Chondrocyte (in vitro differentiated cells): ENCODE data around the gene PRKCA. TPM values are rescaled to one million over a fixed set of nuclear protein-coding genes. Genes with fewer than 3 reads are reported as not detected.

Experiments used
- DNase-seq: peaks from one replicate; pipeline ENCODE4 v3.0.0; 2021; ENCODE audit warnings: mixed read lengths, low spot score
- H3K27ac Mint-ChIP-seq: one replicate; pipeline ENCODE4 v1.8.0; 2021; ENCODE audit warnings: mild to moderate bottlenecking, moderate library complexity, mixed read lengths; ENCODE audit not compliant: unreplicated experiment
- H3K27me3 Mint-ChIP-seq: 2 replicates; pipeline ENCODE4 v1.8.0; 2021; ENCODE audit warnings: low read depth, mixed read lengths
- H3K36me3 Mint-ChIP-seq: 2 replicates; pipeline ENCODE4 v1.8.0; 2021; ENCODE audit warnings: low read depth, mixed read lengths
- H3K4me1 Mint-ChIP-seq: 2 replicates; pipeline ENCODE4 v1.8.0; 2021; ENCODE audit warnings: low read depth, mild to moderate bottlenecking, mixed read lengths
- H3K4me3 Mint-ChIP-seq: one replicate; pipeline ENCODE4 v1.8.0; 2021; ENCODE audit warnings: mild to moderate bottlenecking, moderate library complexity, mixed read lengths; ENCODE audit not compliant: unreplicated experiment
- H3K9me3 Mint-ChIP-seq: 2 replicates; pipeline ENCODE4 v1.8.0; 2021; ENCODE audit warnings: low read depth, mixed read lengths
- total RNA-seq: library from RNA; stranded (reverse); gene quantifications from 3 replicates; pipeline ENCODE4 v1.2.1, GENCODE V29; 2021
- TF ChIP-seq, protein P1 (sequence below): fragments of 200-600 bp; sonication (generic); IDR thresholded peaks from 2 replicates; pipeline ENCODE4 v1.5.0; 2021; ENCODE audit warnings: antibody characterized with exemption, mild to moderate bottlenecking, moderate library complexity

PRKCA gene
- total RNA-seq, 1 donor from 2014 or later = 51.5 TPM

- H3K36me3 Mint-ChIP-seq = peaks cover 10% of the 10 kb centered on the region
- no peak for DNase-seq
- TF ChIP-seq, protein P1, sequence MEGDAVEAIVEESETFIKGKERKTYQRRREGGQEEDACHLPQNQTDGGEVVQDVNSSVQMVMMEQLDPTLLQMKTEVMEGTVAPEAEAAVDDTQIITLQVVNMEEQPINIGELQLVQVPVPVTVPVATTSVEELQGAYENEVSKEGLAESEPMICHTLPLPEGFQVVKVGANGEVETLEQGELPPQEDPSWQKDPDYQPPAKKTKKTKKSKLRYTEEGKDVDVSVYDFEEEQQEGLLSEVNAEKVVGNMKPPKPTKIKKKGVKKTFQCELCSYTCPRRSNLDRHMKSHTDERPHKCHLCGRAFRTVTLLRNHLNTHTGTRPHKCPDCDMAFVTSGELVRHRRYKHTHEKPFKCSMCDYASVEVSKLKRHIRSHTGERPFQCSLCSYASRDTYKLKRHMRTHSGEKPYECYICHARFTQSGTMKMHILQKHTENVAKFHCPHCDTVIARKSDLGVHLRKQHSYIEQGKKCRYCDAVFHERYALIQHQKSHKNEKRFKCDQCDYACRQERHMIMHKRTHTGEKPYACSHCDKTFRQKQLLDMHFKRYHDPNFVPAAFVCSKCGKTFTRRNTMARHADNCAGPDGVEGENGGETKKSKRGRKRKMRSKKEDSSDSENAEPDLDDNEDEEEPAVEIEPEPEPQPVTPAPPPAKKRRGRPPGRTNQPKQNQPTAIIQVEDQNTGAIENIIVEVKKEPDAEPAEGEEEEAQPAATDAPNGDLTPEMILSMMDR = no peak
- no peak overlapping the region for H3K27ac Mint-ChIP-seq
- H3K9me3 Mint-ChIP-seq = peaks cover 3% of the 10 kb centered on the region
- H3K27me3 Mint-ChIP-seq = no peaks in the 10 kb centered on the region
- no peak overlapping the region for H3K4me3 Mint-ChIP-seq
- H3K4me1 Mint-ChIP-seq = no peaks in the 10 kb centered on the region
Measured at GRCh38 chr17:66764506-66764905, 462.1 kb downstream of the PRKCA start.

- no peaks in the 10 kb centered on the region for H3K4me1 Mint-ChIP-seq
- TF ChIP-seq, protein P1 = no peak
- H3K4me3 Mint-ChIP-seq = no peak overlapping the region
- no peaks in the 10 kb centered on the region for H3K9me3 Mint-ChIP-seq
- H3K27me3 Mint-ChIP-seq = no peaks in the 10 kb centered on the region
- peaks cover 10% of the 10 kb centered on the region for H3K36me3 Mint-ChIP-seq
- no peak for DNase-seq
- H3K27ac Mint-ChIP-seq = no peak overlapping the region
Measured at GRCh38 chr17:66767154-66767933, 464.9 kb downstream of the PRKCA start.

DNA sequence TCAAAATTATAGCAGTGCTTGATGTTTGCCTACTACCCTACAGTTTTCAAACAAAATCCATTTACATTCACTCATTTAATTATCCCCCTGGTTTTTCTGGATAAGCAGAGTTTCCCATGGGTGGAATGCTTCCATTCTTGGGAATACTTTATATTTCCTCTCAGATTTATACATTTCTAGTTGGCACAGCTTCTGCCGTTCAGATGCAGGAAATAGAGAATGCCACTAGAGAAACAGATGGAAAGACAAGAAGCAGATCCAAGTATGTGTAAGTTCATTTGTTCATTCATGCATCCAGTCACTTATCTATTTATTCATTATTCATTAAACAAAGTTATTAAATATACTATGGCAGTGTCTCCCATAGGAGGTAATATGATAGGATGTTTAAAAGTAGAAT is 467.5 kb downstream of the PRKCA start:
- TF ChIP-seq, protein P1 = no peak
- DNase-seq = no peak
- H3K36me3 Mint-ChIP-seq = peaks cover 11% of the 10 kb centered on the region
- H3K4me1 Mint-ChIP-seq = no peaks in the 10 kb centered on the region
- H3K4me3 Mint-ChIP-seq = no peak overlapping the region
- H3K27ac Mint-ChIP-seq = no peak overlapping the region
- H3K9me3 Mint-ChIP-seq = no peaks in the 10 kb centered on the region
- H3K27me3 Mint-ChIP-seq = no peaks in the 10 kb centered on the region

DNA sequence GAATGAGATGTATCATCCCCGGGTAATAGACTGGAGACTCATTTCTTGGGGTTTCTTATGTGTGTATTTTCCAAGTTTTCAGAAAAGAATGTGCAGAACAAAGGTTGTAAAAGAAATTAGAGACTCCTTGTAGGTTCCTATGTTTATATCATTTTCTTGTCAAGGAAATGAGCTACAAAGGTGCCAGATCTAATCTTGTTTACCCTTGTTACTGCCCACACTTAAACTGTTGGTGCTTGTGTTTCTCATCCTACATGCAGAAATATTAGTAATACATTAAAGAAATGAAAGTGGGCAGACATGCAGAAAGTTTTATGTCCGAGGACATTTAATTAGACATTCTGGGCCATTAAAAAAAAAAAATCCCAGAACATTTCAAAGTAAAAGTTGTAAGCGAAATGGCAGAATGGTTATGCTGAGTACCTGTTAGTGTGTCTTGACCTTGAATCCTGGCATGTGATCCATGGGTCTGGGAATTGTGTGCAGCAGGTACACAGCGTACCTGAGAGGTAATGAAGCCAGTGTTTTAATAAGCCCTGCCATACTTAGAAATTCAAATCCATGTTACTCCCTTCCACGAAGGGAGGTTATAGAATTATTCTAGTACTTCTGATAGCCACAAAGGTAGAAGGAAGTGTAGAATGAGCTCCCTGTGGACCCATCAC is 469.9 kb downstream of the PRKCA start:
- TF ChIP-seq, protein P1 = no peak
- Mint-ChIP-seq H3K9me3 (no peaks in the 10 kb centered on the region), H3K36me3 (peaks cover 16% of the 10 kb centered on the region), H3K27me3 (no peaks in the 10 kb centered on the region), H3K27ac (no peak overlapping the region), H3K4me1 (no peaks in the 10 kb centered on the region), H3K4me3 (no peak overlapping the region)
- DNase-seq = no peak

DNA sequence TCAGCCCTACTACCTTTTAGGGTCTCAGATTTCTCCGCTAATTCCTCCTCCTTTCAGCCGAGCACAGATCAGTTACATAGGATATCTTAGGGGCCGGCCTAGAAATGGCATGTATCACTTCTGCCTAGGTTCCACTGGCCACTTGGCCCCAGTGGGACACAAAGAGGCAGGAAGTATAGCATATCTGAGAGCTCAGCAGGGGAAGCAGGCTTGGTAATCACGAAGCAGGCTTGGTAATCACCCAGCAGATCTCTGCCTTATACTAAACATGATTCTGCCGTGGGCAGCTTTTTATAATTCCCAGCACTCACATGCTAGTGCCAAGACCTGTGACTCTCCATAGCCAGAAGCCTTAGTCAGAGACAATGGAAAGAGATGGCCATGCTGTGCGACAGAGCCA is 472.9 kb downstream of the PRKCA start:
- H3K9me3 Mint-ChIP-seq = no peaks in the 10 kb centered on the region
- no peak for DNase-seq
- H3K4me1 Mint-ChIP-seq = no peaks in the 10 kb centered on the region
- no peaks in the 10 kb centered on the region for H3K27me3 Mint-ChIP-seq
- TF ChIP-seq, protein P1 = no peak
- peaks cover 14% of the 10 kb centered on the region for H3K36me3 Mint-ChIP-seq
- no peak overlapping the region for H3K4me3 Mint-ChIP-seq
- H3K27ac Mint-ChIP-seq = no peak overlapping the region
